Astrocyte (in vitro differentiated cells and primary cell): ENCODE results near the gene ENDOV.

Experiments used
- CTCF ChIP-seq: IDR thresholded peaks from 2 replicates; pipeline ENCODE4 v1.5.1; 2011; ENCODE audit warnings: low read depth, mild to moderate bottlenecking, inconsistent platforms, low read length, moderate library complexity; ENCODE audit not compliant: insufficient read depth
- EZH2 ChIP-seq: IDR thresholded peaks from 2 replicates; pipeline ENCODE4 v1.6.1; 2012; ENCODE audit warnings: mild to moderate bottlenecking, low read length, inconsistent platforms; ENCODE audit not compliant: insufficient read depth

GRCh38 chr17:80449930-80450576 is 35.1 kb downstream of the ENDOV start:
- TF ChIP-seq CTCF (no peak), EZH2 (no peak)
